Hepatocyte (in vitro differentiated cells): ENCODE data around the gene GPRIN2.

Experiments
- CTCF ChIP-seq: fragments of 200-600 bp; sonication (generic); IDR thresholded peaks from 2 replicates; pipeline ENCODE4 v1.5.1; 2016; ENCODE audit warnings: antibody characterized with exemption, mild to moderate bottlenecking; ENCODE audit not compliant: poor library complexity
- EZH2 ChIP-seq: fragments of 200-600 bp; sonication (generic); IDR thresholded peaks from 2 replicates; pipeline ENCODE4 v1.6.1; 2016; ENCODE audit warnings: antibody characterized with exemption, mild to moderate bottlenecking, borderline replicate concordance

- TF ChIP-seq EZH2 (no peak), CTCF (no peak)
Observed at GRCh38 chr10:46546591-46547540, 9.6 kb downstream of the GPRIN2 start.
